Pulmonary artery endothelial cell (primary cell): ENCODE results near the gene GSPT1. TPM values are rescaled to one million over a fixed set of nuclear protein-coding genes. Genes with fewer than 3 reads are reported as not detected.

Experiments
- DNase-seq: peaks from one replicate; pipeline ENCODE4 v3.0.0-alpha.2; 2011; ENCODE audit warnings: low read depth, low spot score
- total RNA-seq: library from RNA; depleted of rRNA; stranded (reverse); fragments of >200 nt; gene quantifications from 2 replicates; pipeline ENCODE4 v1.2.3, GENCODE V29; 2014

The GSPT1 gene
- total RNA-seq, 1 donor from 2014 or later, result 63.0 TPM

DNA sequence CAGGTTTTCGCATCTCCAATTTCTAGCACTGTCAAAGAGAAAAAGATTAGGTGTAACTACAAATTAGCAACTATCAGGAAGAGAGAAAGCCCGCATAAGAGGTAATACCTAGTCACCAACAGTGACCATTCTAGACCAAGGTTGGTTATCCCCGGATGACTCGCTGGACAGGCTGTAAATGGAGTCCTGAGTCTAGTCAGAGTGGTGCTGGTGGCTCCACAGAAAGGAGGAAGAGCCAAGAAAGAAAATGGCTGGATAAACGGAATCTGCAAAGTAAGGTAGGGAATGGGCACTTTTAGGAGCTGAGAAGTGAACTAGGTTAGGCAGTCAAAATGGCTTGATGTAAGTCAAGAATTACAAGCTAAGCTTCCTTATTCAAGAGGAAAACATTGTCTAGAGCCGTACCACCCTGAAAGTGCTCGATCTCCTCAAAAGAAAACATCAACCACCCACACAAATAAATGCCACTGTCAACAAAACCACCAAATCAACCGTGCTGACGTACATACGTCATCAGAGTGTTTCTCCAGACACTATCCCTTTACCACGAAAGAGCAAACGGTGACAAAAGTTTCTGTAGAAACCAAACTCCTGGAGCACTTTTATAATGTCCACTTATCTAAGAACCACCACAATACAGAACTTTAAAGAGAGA, 2.2 kb downstream of the GSPT1 start:
- DNase-seq, result no peak

DNA sequence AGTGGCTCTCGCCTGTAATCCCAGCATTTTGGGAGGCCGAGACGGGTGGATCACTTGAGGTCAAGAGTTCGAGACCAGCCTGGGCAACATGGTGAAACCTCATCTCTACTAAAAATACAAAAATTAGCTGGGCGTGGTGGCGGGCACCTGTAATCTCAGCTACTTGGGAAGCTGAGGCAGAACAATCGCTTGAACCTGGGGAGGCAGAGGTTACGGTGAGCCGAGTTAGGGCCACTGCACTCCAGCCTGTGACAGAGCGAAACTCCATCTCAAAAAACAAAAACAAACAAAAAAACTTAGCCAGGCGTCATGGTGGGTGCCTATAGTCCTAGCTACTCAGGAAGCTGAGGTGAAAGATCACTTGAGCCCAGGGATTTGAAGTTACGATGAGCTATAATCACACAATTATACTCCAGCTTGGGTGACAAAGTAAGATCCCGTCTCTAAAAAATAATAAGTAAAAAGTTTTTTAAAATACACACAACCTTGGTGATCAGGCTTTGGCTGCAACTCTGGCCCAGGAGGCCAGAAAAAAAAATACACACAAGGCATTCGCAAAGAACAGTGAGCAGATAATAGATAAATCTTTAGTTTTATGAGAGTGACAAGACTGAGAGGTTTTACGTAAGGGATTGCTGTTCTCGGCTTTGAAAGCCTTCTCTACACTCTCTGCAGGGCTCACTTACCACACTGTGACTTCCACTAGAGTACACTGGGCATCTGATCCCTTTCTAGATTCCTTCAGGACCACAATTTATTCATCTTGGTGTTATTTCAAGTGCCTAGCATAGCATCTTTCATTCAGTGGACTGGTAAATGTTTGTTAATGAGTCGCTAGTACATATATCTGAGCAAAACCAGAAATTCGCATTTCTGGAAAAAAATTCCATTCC, 5.9 kb downstream of the GSPT1 start:
- no peak for DNase-seq

DNA sequence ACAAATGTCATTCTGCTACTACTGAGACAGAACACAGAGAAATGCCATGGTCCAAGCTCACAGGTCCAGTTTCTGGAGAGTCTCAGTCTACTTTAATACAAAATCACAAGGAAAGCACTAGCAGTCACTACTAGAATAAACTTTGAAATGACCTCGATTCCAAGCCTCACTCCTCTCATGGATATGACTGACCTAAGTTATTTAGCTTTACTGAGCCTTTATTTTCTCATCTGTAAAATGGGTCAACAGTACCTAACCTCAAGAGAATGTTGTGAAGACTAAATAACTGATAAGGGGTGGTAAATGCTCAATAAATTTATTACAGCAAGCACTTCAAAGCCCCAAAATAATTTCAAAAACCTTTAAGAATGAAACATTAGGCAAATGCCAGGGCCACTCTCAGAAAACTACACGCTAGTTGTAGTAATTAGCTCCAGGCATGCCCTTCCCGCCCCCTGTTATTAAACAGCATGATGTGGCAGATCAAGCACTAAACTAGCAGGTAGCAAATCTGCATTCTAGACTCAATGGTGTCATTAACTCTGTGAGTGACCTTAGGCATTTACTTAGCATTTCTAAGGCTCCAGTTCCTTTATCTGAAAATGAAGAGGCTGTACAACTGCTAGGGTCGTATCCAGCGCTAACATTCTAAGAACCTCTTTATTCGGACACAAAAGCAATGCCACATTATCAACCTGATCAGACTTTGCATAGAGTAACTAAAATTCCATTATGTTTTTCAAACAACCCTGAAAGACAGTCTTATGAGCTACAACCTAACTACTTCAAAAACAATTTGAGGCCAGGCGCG, 8.4 kb downstream of the GSPT1 start:
- no peak for DNase-seq

DNA sequence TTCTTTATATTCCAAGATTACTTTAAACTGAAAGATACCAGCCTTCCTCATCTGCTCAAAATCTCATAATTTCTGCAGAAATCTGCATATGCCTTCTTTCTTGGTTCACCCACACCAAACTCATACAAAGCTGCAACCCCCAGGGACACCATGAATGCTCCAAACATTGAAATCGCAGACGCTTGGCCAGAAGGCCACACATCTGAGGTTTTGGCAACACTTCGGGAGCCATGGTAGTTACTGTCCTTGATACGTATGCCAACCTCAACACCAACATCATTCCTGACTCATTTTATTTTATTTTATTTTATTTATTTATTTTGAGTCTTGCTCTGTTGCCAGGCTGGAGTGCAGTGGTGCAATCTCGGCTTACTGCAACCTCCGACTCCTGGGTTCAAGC, 11.8 kb downstream of the GSPT1 start:
- DNase-seq, result no peak

DNA sequence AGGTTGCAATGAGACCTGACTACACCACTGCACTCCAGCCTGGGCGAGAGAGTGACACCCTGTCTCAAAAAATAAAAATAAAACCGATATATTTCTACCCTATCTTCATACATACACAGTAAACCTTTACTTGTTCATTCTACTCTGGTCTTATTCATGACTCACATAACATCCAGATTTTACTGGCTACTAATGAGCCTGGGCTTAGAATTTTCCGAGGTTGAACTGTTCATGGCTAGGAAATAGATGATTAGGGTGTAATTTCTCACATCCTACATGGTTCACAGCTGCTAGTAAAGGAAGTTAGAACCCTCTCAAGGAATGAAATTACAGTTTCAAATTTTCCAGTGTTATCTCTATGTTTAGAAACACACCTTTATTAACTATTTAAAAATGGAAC, 14.7 kb downstream of the GSPT1 start:
- no peak for DNase-seq

DNA sequence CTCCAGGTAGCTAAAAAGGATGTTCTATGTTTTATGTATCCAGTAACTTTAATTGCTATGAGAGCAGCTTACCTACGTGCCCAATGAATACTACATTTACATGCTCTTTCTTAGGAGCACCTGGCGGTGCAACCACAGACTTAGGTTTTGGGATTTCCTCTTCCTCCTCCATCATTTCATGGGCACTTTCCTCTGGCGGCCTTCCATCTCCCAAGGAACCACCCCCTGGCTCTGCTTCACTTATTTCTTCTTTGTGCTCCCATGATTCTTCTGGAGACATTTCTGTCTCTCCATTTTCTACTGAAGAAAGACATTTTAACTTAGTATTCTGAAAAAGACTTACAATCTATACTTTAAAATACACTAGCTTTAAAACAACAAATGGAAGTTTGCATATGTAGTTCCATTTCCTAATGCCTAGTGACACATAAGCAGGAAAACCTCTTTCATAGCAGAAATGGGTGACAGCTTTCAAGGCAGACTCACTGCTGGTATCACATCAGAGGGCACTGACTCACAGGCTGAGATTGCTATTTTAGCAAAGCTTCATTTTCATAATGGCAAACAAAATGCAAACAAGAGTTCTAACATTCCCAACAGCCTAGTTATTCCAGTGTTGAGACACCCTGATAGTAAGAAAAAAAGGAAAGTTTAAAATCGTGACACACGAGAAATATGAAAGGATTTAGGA, 19.1 kb downstream of the GSPT1 start:
- DNase-seq, result peak; percentile 20

DNA sequence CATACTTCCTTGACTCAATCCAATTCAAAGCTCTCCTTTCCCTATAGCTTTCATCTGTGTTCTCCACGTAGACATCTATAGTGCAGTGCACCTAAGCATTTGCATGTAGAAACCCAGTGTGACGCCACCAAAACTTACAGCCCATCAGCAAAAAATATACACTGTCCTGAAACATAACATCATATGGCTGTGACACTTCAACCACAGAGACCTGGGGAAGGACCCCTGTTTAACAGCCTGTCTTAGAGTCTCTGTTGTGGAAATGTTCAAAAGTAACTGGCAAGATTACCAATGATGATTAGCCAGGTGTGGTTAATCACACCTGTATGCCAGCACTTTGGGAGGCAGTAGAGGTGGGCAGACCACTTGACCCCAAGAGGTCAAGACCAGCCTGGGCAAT, 22.2 kb downstream of the GSPT1 start:
- no peak for DNase-seq

DNA sequence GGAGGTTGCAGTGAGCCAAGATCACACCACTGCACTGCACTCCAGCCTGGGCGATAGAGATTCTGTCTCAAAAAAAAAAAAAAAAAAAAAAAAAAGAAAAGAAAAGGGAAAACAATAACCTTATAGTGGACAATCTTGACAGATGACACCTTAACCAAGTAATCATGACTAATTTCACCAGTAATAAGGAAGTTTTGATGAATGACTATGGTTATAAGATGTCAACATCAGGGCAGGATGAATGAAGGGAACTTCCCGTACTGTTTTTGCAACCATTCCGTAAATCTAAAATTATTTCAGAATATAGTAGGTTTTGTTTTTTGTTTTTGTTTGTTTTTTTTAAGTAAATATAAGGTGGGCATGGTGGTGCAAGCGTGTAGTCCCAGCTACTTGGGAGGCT, 23.0 kb downstream of the GSPT1 start:
- DNase-seq, result no peak

DNA sequence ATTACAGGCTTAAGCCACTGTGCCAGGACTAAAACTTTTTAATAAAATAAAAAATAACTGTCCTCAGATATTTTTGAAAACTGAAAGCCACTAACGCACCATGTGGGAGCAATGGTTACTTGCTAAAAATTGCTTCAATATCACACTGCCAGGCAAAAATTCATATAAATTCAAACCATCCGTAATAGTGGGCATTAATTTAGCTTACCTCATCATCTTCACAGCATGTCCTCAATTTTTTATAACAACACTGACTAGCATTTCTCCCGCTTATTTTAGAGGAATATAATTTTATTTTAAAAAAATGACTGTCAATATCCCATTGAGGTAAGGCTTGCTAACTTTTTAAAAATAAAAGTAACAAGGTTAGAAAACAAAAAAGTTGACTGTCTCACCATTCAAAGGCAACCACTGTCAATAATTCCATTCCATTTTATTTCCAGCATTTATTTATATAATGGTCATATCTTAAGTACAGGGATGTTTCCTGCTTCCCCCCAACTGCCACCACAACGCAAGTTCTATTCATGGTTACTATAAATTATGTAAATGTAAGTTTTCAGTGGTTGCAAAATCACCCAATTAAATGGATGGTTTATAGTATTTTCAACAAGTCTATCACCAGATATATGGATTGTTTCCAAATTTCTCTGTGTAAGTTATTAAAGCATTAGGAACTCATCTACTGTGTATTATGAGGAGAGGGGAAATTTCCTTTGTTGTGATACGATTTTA, 25.4 kb downstream of the GSPT1 start:
- DNase-seq, result no peak

DNA sequence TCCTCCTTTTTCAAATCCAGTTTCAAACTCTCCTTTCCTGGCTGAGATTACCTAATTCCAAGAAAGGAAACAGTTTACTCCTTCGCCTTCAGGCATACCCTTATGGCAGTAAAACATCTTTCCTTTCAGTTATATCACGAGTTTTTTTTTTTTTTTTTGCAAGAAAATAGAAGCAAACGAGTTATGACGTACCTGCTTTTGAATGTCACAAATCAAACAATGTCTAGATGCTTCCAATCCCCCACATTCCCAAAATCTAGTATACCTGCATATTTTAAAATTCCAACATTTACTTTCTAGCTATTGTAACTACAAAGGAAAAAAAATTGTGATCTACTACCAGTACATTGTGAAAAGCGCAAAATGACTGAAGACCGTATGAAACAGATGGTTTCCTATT, 28.9 kb downstream of the GSPT1 start:
- no peak for DNase-seq

DNA sequence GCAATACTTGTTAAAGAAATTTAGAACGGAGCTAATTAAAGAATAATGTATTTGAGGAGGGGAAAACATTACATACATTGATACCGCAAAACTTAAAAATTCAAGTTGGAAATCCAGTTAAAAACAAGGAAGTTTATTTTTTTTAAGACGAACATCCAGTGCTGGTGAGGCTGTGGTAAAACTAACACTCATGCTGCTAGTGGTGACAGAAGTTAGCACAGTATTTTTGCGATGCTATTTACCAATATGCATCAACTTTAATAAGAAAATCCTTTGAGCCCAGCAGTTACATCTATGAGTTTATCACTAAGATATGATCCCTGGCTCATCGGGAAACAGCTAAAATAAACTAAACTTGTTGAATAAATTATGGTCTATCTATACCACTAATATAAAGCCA, 31.7 kb downstream of the GSPT1 start:
- no peak for DNase-seq

DNA sequence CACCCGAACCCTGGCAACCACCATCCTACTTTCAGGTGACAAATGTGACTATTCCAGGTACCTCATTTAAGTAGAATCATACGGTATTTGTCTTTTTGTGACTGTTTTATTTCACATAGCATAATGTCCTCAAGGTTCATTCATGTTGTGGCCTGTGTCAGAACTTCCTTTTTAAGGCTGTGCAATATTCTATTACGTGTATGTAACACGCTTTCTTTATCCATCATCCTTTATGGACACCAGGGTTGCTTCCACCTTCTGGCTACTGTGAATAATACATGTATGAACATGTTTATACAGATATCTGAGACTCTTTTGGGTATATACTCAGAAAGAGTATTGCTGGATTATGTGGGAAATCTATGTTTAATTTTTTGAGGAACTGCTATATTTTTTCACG, 35.7 kb downstream of the GSPT1 start:
- DNase-seq, result no peak

DNA sequence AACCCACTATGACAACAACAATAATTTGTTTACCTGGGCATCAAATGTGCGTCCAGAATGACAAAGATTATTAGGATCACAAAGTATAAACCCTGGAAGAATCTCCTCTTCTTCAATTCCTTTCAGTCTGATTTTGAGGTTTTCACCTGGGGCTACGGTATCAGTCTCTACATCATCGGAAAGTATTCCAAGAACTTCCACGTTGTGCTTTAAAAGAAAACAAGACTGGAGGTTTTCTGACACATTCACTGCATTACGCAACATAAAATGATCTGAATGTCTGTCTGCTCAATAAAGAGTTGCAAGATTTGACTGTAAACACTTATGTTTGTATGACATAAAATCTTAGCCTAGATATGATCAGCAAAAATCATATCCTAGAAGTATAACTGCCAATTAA, 38.4 kb downstream of the GSPT1 start:
- DNase-seq, result no peak

DNA sequence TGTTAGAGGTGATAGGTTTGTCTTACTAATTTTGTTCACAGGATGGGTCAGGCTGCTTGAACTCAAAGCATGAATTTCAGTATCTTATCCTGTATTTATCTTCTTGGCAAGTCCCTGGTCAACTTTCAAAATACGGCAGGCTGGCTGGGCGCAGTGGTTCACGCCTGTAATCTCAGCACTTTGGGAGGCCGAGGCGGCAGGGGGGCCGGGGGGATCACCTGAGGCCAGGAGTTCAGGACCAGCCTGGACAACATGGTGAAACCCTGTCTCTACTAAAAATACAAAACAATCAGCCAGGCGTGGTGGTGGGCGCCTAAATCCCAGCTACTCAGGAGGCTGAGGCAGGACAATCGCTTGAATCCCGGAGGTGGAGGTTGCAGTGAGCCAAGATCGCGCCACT, 39.5 kb downstream of the GSPT1 start:
- DNase-seq, result no peak

DNA sequence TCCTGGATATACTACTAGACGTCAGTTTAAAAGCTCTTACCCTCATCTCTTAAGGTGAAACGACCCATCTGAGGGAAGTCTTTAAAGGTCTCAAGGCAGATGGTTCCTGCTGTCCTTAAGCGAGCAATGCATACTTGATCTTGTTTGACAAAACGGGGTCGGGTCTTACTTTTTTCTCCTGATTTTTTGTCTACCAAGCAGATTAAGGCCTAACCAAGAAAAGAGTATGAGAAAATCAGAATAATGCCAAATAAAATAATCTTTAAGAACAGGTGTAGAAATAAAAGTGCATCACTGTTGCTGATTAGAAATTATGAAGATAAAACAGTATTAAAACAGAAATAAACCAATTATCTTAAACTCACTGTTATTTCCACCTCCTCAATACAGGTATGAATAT, 40.0 kb downstream of the GSPT1 start:
- DNase-seq, result no peak

DNA sequence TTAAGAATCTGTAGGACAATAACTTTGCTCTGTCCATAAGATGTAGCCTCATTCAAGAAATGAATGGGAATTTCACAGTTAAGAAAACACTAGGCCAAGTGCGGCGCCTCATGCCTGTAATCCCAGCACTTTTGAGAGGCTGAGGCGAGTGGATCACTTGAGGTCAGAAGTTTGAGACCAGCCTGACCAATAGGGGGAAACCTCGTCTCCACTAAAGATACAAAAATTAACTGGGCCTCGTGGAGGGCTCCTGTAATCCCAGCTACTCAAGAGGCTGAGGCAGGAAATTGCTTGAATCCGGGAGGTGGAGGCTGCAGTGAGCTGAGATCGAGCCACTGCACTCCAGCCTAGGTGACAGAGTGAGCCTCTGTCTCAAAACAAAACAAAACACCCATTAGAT, 44.6 kb downstream of the GSPT1 start:
- DNase-seq, result no peak

DNA sequence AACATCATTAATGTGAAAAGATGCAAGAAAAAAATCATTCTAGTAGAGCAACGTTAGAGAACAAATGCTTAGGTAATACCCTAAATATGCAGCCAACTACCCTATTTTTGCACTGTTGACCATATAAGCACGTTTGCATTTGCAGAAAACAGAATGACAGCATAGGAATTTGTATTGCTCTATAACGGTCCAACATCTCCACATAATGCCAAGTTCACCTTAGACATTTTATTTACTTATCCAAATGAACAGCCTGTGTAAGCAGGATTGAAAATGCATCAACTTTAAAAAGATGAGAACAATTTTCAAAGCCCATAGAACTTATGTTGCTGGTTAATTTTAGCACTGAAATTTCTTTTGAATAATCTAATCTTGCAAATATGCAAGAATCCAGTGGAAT, 45.4 kb downstream of the GSPT1 start:
- no peak for DNase-seq

DNA sequence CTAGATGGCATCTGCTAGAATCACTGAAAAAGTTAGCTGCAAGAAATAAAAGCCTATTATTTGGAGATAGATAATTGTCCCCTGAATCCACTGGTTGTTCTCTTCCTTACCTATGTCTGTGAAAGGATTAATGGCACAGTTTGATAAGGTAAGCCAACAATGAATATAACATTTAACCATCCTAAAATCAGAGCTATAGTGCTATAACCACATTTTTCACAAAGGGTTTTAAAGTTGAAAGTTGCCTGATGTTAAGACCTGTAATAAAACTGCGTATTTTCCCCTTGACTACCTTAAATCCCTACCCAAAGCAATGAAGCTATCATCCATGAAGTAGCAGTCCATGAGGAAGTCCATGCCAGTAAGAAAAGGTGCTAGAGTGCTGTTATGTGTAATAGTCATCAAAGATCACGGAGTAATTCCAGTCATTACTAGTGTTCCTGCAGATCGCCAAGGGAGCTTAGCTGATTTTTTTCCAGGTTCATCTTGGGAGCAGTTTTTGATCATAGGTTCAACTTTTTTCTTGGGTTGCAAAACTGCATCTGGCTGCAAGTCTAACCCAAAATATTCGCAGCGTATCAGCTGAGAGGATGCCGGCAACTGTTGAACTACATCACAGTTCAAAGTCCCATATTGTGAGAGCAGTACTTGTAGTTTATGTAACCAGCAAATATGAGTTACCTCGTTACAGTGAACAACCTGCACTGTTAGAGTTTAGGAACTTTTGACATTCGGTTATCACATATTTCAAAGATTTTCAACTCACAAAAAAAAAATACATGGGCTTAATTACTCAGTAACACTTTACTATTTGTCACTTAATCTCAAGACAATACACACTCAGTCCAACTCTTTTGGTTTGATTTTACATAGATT, 46.2 kb downstream of the GSPT1 start:
- no peak for DNase-seq

DNA sequence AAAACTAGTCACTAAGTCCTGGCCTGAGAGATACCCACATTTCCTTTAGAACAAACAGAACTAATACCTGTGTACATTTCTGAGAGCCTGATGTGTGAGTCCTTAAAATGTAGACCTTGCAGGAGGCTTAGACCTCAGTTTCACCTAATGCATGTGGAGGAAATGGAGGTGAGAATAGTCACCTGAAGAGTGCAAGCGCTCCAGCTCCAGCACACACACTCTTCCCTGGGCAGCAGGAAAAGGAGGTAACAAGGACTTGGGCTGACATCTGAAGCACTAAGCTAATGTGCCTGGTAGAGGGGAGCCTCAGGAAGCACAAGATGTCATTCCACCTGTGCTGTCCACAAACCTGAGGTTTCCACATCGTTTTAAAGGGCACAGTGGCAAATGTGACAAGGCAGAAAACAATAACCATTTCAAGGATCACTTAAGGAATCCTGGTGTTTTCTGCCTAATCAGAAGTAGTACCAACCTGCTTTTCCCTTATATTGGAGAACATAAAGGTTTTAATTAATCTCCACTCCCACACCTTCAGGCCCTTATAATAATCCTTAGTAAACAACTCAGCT, 47.3 kb downstream of the GSPT1 start:
- no peak for DNase-seq

DNA sequence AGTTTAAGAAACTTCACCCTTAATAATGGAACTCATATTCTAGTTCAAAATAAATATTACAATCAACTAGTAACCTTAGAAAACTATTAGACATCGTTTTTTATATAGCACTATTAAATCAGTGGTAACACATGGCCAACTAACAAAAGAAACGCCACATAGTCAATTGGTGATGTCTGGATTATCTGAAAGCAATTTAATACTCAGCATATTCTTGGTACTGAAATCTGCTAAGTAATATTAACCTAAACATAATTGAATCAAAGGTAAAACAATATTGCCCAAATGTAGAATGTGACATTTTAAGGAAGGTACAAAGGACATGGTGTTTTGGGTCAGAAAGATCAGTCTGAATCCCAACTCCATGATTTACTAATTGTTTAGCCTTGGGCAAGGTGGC, 53.3 kb downstream of the GSPT1 start:
- DNase-seq, result no peak
